Endothelial cell of umbilical vein (primary cell): ENCODE data around the gene PLA2G4E.

Experiments used
- CTCF ChIP-seq, 2 donors: IDR thresholded peaks; 1 replicate in 1 of 2; 2 replicates in 1 of 2; pipeline ENCODE4 v1.5.1; 2011; ENCODE audit warnings: low read length in 2 of 2, mild to moderate bottlenecking in 2 of 2, moderate library complexity in 2 of 2, control low read depth in 1 of 2, inconsistent platforms in 1 of 2, low read depth in 1 of 2; ENCODE audit not compliant: insufficient read depth in 1 of 2; ENCODE audit errors: extremely low read depth in 1 of 2
- EZH2 ChIP-seq: IDR thresholded peaks from 2 replicates; pipeline ENCODE4 v1.6.1; 2012; ENCODE audit warnings: borderline replicate concordance, low read depth, mild to moderate bottlenecking, moderate library complexity, low read length, inconsistent platforms; ENCODE audit not compliant: severe bottlenecking
- GATA2 ChIP-seq: IDR thresholded peaks from 2 replicates; pipeline ENCODE4 v1.7.0; 2011; ENCODE audit warnings: low read depth, mild to moderate bottlenecking, moderate library complexity, mixed read lengths, low read length; ENCODE audit not compliant: insufficient read length, insufficient read depth
- MAX ChIP-seq: IDR thresholded peaks from 2 replicates; pipeline ENCODE4 v1.6.1; 2011; ENCODE audit not compliant: insufficient read depth, insufficient read length
- POLR2A ChIP-seq: IDR thresholded peaks from 2 replicates; pipeline ENCODE4 v1.6.1; 2012; ENCODE audit warnings: low read depth, mild to moderate bottlenecking, control low read depth, low read length
- POLR2AphosphoS5 ChIP-seq: IDR thresholded peaks from 2 replicates; pipeline ENCODE4 v1.6.1; 2012; ENCODE audit warnings: low read depth, mild to moderate bottlenecking, control low read depth, low read length, moderate library complexity; ENCODE audit not compliant: insufficient read depth

- no peak for TF ChIP-seq CTCF (IDR thresholded peaks at IDR 0.05; ENCODE audit: extremely low read depth in 1 of 2, insufficient read depth in 1 of 2, low read depth in 1 of 2, low read length in 2 of 2)
- no peak for TF ChIP-seq POLR2A
- no peak for TF ChIP-seq GATA2
- TF ChIP-seq MAX: no peak
- TF ChIP-seq EZH2: no peak
- TF ChIP-seq POLR2AphosphoS5: no peak
Observed at GRCh38 chr15:42011074-42011473, 9.8 kb downstream of the PLA2G4E start.
